Neural crest cell (in vitro differentiated cells): ENCODE results near the gene PPM1H. TPM values are rescaled to one million over a fixed set of nuclear protein-coding genes. Genes with fewer than 3 reads are reported as not detected.

Experiments
- DNase-seq: peaks from one replicate; pipeline ENCODE4 v3.0.0; 2021; ENCODE audit warnings: low read depth, mixed read lengths, low spot score
- H3K27ac Mint-ChIP-seq: one replicate; pipeline ENCODE4 v1.8.0; 2021; ENCODE audit warnings: mild to moderate bottlenecking, mixed read lengths; ENCODE audit not compliant: unreplicated experiment
- H3K27me3 Mint-ChIP-seq: 2 replicates; pipeline ENCODE4 v1.8.0; 2021; ENCODE audit warnings: low read depth, mild to moderate bottlenecking, mixed read lengths
- H3K36me3 Mint-ChIP-seq: 2 replicates; pipeline ENCODE4 v1.8.0; 2021; ENCODE audit warnings: low read depth, mild to moderate bottlenecking, mixed read lengths
- H3K4me1 Mint-ChIP-seq: 2 replicates; pipeline ENCODE4 v1.8.0; 2021; ENCODE audit warnings: mixed read lengths
- H3K4me3 Mint-ChIP-seq: one replicate; pipeline ENCODE4 v1.8.0; 2021; ENCODE audit warnings: mild to moderate bottlenecking, mixed read lengths
- H3K9me3 Mint-ChIP-seq: 2 replicates; pipeline ENCODE4 v1.8.0; 2021; ENCODE audit warnings: mixed read lengths
- CTCF ChIP-seq: fragments of 200-600 bp; sonication (generic); conservative IDR thresholded peaks from 2 replicates; pipeline ENCODE4 v1.5.0; 2021; ENCODE audit warnings: antibody characterized with exemption, mild to moderate bottlenecking
- total RNA-seq: library from RNA; stranded (reverse); gene quantifications from 2 replicates; pipeline ENCODE4 v1.2.1, GENCODE V29; 2021

The PPM1H gene
- total RNA-seq, 1 donor from 2014 or later: 3.5 TPM

GRCh38 chr12:62655666-62656151 lies 279.2 kb downstream of the PPM1H start:
- no peak for DNase-seq
- Mint-ChIP-seq H3K4me3 (peak overlapping the region; percentile 20), H3K9me3 (peaks cover 3% of the 10 kb centered on the region), H3K4me1 (peaks cover 85% of the 10 kb centered on the region), H3K27me3 (no peaks in the 10 kb centered on the region), H3K36me3 (no peaks in the 10 kb centered on the region), H3K27ac (peak overlapping the region; percentile 9)
- no peak for TF ChIP-seq CTCF

GRCh38 chr12:62654326-62655241 lies 280.4 kb downstream of the PPM1H start:
- no peaks in the 10 kb centered on the region for H3K36me3 Mint-ChIP-seq
- no peaks in the 10 kb centered on the region for H3K27me3 Mint-ChIP-seq
- H3K9me3 Mint-ChIP-seq: peaks cover 2% of the 10 kb centered on the region
- H3K4me1 Mint-ChIP-seq: peaks cover 78% of the 10 kb centered on the region
- no peak overlapping the region for H3K4me3 Mint-ChIP-seq
- TF ChIP-seq CTCF: no peak
- DNase-seq: no peak
- peak overlapping the region; percentile 24 for H3K27ac Mint-ChIP-seq

DNA sequence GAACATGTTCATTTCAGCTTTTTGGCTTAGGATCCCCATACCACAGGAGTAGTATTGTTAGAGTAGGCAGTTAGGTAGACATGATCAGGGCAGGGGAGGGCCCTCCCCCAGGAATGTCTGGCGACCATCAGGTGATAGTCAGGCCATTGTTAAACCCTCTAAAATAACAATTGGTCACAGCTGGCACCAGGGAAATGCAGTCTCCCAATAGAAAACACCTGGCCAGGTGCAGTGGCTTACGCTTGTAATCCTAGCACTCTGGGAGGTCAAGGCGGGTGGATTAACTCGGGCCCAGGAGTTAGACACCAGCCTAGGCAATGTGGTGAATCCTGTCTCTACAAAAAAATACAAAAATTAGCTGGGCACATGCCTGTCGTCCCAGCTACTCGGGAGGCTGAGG lies 281.2 kb downstream of the PPM1H start:
- Mint-ChIP-seq H3K27me3 (no peaks in the 10 kb centered on the region), H3K36me3 (no peaks in the 10 kb centered on the region), H3K4me1 (peaks cover 70% of the 10 kb centered on the region), H3K4me3 (peak overlapping the region; percentile 0), H3K27ac (no peak overlapping the region), H3K9me3 (peaks cover 2% of the 10 kb centered on the region)
- DNase-seq: no peak
- TF ChIP-seq CTCF: no peak

GRCh38 chr12:62653304-62653703 lies 281.6 kb downstream of the PPM1H start:
- peaks cover 2% of the 10 kb centered on the region for H3K9me3 Mint-ChIP-seq
- peak overlapping the region; percentile 0 for H3K4me3 Mint-ChIP-seq

GRCh38 chr12:62651138-62651537 lies 283.8 kb downstream of the PPM1H start:
- H3K27ac Mint-ChIP-seq: no peak overlapping the region
- DNase-seq: no peak
- TF ChIP-seq CTCF: no peak
- peaks cover 70% of the 10 kb centered on the region for H3K4me1 Mint-ChIP-seq
- H3K27me3 Mint-ChIP-seq: no peaks in the 10 kb centered on the region
- peaks cover 4% of the 10 kb centered on the region for H3K9me3 Mint-ChIP-seq
- H3K36me3 Mint-ChIP-seq: peaks cover 3% of the 10 kb centered on the region
- no peak overlapping the region for H3K4me3 Mint-ChIP-seq

More at GRCh38 chr12:62653304-62653703, 281.6 kb downstream of the PPM1H start:
- Mint-ChIP-seq H3K27me3 (no peaks in the 10 kb centered on the region), H3K27ac (no peak overlapping the region), H3K36me3 (peaks cover 2% of the 10 kb centered on the region), H3K4me1 (peaks cover 69% of the 10 kb centered on the region)
- TF ChIP-seq CTCF: no peak
- no peak for DNase-seq
